GM23338 (cell line): ENCODE results near the gene ADAMTS15.

Source experiments
- CTCF ChIP-seq, 2 experiments: fragments of 200-600 bp in 1 of 2; sonication (generic) in 1 of 2; conservative IDR thresholded peaks; 2 replicates each; pipeline versions ENCODE4 v1.5.1 to v1.6.1; 2016 to 2017; ENCODE audit warnings: antibody characterized with exemption in 2 of 2, low read depth in 2 of 2, mild to moderate bottlenecking in 2 of 2, moderate library complexity in 1 of 2
- EZH2 ChIP-seq: fragments of 200-600 bp; sonication (generic); IDR thresholded peaks from one replicate; pipeline ENCODE4 v1.8.0; 2017; ENCODE audit warnings: antibody characterized with exemption, mild to moderate bottlenecking, low read depth; ENCODE audit not compliant: unreplicated experiment
- EZH2phosphoT487 ChIP-seq: fragments of 200-600 bp; sonication (generic); IDR thresholded peaks from one replicate; pipeline ENCODE4 v1.8.1; 2018; ENCODE audit warnings: antibody characterized with exemption; ENCODE audit not compliant: unreplicated experiment
- POLR2AphosphoS5 ChIP-seq: IDR thresholded peaks from 2 replicates; pipeline ENCODE4 v1.6.1; 2016; ENCODE audit warnings: antibody characterized with exemption, low read depth
- REST ChIP-seq: IDR thresholded peaks from one replicate; pipeline ENCODE4 v1.6.1; 2018; ENCODE audit warnings: antibody characterized with exemption; ENCODE audit not compliant: unreplicated experiment
- STAT1 ChIP-seq: IDR thresholded peaks from one replicate; pipeline ENCODE4 v1.6.1; 2016; ENCODE audit warnings: antibody characterized with exemption; ENCODE audit not compliant: unreplicated experiment
- ZNF331 ChIP-seq: fragments of 250-450 bp; sonication (Bioruptor Pico); IDR thresholded peaks from 2 replicates; pipeline ENCODE4 v1.5.0; 2020; ENCODE audit warnings: low read depth, mild to moderate bottlenecking, moderate library complexity

- TF ChIP-seq CTCF (conservative IDR thresholded peaks at IDR 0.05; ENCODE audit: low read depth in 2 of 2) (no peak), EZH2phosphoT487 (no peak), EZH2 (no peak), STAT1 (no peak), POLR2AphosphoS5 (no peak), REST (no peak), ZNF331 (CRISPR knock-in tag) (no peak)
Observed at GRCh38 chr11:130518164-130518680, 69.8 kb downstream of the ADAMTS15 start.
